GM21825 (cell line): Measurements from ENCODE around the gene SRM.
A peak's percentile ranks its signal among the peaks of the same experiment; 100 is the strongest.
"Not testable (repeated sequence)": the region's sequence is repeated elsewhere in the genome, so short reads cannot be mapped to it uniquely, and the experiment has no call there.

Experiments used
- ATAC-seq: cut with Tn5 transposase; IDR thresholded peaks from one replicate; pipeline ENCODE4 v1.9.1; 2021; ENCODE audit warnings: mild to moderate bottlenecking, moderate library complexity; ENCODE audit not compliant: unreplicated experiment

SRM gene

DNA sequence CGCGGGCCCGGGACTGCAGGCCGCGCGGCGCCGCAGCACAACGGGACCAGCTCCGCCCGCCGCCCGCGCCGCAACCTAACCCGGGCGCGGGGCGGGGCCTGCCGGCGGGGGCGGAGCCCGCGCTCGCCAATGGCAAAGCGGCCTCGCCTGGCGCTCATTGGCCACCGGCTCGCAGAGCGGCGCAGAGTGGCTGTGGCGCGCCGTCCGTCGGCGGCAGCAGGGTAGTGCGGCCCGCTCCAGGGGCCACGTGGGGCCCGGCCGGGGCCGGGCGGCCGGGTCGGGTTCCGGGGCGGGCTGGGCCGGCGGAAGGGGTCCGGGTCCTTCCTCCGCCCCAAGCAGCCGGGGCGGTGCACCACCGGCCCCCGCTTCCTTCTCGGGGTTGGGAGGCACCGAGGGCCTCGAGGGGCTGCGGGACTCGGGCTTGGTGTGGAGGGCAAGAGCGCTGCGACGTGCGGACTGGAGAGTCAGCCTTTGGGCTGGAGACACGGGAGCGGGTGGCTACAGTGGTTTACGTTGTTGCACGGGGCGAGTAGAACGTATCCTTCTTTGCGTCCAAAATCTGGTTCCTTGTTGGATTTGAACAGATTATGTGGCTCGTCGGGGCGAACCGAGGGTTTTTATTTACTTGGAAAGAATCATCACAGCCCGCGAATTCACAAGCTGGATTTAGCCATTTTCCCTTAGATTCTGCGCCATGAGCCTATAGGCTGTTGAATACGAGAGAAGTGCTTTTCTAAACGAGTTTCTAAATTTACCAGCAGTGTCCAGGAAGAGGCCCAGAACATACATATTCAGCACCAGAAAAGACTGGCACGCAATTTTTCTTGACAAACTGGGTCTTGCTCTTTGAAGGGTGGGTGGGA lies at the start of gene SRM:
TSS of gene SRM (minus strand) at position 51 of the 863 bp plus-strand sequence. CDS start 75 bp downstream, outside the sequence.
- peak; percentile 91 for ATAC-seq

DNA sequence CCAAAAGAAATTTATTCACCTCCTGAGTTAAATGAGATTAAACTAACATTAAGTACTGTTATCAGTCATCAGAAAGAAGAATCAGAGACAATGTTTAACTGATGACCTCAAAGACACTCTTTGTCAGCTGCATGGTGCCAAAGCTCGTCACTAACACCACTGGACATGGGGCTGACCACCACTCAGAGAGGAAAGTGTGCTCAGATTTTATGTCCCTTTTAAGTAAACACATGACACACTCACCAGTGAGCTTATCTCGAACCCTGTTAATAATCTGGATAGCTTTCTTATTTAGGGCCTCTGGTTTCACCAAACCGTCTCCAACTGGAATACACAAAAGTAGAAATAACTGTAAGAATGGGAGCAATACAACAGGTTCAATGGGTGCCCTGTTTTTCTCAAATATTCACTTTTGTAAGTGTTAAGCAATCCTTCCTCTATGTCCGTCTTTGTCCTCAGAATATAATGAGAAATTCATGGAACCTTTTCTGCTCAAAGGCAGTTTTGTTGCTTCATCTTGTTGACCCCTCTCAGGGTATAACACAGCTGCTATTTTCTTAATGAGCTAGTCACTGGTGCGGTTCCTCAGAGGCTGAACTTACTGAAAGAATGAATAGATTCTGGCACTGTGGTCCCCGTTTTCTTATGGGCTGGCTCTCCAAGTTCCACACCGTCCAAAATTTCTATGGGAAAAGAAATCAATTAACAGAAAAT lies 49.4 kb upstream of the SRM start:
- no peak for ATAC-seq

DNA sequence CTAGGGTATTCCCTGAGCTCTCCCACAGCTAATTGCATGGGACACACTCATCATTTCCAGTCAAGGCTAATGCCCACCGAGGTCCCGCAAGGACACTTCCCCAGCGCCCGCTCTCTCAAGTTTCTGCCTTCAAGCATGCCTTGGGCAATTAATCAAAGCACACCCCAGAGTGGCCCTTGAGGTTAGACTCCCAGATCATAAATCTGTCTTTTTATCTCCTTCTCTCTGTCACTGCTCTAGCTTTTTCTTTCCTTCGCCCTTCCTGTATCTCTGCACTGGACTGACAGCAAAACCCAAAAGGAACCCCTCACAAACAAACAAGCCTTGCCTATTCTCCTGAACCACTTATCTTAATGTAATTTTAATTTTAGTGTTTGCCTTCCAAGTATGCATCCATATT lies 47.8 kb upstream of the SRM start:
- no peak for ATAC-seq

DNA sequence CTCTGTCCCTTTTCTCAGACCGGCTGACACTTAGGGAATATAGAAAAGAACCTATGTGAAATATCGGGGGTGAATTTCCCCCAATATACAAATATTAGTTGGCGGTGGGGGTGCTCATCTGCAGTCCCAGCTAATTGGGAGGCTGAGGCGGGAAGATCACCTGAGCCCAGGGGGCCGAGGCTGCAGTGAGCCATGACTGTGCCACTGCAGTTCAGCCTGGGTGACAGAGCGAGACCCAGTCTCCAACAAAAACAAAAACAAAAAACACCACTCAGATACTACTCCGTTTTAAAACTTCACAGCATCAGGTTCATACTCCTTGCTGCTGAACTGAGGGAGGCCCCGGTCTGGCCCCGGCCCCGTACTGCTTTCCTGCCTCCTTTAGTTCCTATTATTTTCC lies 45.8 kb upstream of the SRM start:
- ATAC-seq = no peak

DNA sequence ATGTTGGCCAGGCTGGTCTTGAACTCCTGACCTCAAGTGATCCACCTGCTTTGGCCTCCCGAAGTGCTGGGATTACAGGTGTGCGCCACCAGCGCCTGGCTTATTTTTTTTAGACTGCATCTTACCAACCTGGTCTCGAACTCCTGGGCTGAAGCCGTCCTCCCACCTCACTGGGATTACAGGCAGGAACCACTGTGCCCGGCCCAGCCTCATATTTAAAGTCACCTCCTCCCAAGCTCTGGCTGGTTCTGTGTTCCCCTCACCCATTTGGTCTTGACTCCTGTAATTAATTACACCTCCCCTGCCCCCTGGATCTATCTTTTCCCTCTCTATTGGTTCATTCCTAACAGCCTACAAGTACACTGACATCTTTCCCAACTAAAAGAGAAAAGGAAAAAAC lies 41.5 kb upstream of the SRM start:
- no peak for ATAC-seq

DNA sequence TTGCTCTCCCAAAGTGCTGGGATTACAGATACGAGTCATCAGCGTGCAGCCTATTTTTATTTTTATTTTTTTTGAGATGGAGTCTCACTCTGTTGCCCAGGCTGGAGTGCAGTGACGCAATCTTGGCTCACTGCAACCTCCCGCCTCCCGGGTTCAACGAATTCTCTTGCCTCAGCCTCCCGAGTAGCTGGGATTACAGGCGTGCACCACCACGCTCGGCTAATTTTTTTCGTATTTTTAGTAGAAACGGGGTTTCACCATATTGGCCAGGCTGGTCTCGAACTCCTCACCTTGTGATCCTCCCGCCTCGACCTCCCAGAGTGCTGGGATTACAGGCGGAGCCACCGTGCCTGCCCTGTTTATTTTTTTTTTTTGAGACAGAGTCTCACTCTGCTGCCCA lies 41.0 kb upstream of the SRM start:
- ATAC-seq = not testable (repeated sequence)

DNA sequence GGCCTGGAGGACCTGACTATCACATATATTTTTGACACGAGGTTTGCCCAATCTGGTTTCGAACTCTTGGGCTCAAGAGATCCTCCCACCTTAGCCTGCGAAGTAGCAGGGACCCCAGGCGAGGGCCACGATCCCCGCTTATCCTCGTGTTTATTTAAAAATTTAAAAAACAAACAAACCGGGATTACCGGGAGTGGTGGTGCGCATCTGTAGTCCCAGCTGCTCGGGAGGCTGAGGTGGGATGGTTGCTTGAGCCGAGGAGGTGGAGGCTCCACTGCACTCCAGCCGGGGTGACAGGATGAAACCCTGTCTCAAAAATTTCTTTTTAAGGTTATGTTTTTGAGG lies 40.3 kb upstream of the SRM start:
- no peak for ATAC-seq

DNA sequence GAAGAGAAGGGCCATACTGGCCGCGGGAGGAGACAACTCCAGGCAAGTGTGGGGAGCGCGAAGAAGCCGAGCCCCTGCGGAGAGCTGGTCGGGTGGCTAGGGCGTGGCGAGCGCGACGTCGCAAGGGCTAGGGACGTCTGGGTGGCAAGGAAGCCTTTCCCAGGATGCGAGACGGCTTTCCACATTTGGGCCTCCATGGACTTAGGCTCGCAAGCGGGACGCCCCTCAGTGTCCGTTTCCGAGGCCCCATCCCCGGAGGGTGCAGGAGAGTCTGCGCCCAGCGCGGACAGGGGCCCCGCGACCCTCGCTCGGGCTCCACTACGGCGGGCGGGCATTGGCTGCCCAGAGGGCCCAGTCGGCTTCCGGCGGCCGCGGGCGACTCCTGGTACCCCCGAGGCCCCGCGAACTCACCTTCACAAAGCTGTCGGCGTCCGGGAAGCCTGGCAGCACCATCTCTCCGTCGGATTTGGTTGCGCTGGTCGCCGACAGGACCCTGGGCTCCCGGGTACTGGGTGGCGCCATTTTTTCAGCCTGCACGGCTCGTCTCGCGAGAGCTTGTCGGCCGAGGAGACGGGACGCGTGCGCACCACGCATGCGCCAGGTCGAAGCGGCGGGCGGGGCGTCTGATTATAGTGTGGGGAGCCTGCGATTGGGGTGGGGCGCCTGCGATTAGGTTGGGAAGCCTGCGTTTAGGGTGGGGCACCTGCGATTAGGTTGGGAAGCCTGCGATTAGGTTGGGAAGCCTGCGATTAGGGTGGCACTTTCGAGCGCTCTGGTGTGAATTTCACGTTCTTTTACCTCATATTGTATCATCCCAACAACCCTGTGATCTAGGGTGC lies 39.7 kb upstream of the SRM start, which contains the start of gene EXOSC10:
TSS of gene EXOSC10 (minus strand) at position 560 of the 839 bp plus-strand sequence. CDS start at position 522, 38 bp downstream.
- peak; percentile 91 for ATAC-seq

DNA sequence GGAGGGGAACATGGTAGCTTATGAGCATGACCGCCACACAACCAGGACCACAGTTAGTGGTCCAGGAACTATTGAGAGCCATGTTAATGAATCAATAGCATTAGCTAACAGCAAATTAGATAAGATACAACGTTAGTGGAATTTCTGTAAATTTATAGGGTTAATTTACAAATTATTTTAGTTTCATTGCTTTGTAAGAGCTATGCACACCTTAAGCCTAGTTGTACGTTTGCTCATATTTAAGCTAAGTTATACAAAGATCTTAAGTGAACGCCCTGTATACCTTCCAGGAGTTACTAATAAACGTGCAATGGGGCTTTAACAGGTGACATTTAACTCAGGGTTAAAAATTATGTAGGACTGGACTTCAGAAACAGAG lies 39.1 kb upstream of the SRM start:
- no peak for ATAC-seq

DNA sequence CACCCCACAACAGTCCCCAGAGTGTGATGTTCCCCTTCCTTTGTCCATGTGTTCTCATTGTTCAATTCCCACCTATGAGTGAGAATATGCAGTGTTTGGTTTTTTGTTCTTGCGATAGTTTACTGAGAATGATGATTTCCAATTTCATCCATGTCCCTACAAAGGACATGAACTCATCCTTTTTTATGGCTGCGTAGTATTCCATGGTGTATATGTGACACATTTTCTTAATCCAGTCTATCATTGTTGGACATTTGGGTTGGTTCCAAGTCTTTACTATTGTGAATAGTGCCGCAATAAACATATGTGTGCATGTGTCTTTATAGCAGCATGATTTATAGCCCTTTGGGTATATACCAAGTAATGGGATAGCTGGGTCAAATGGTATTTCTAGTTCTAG lies 24.0 kb upstream of the SRM start:
- not testable (repeated sequence) for ATAC-seq

DNA sequence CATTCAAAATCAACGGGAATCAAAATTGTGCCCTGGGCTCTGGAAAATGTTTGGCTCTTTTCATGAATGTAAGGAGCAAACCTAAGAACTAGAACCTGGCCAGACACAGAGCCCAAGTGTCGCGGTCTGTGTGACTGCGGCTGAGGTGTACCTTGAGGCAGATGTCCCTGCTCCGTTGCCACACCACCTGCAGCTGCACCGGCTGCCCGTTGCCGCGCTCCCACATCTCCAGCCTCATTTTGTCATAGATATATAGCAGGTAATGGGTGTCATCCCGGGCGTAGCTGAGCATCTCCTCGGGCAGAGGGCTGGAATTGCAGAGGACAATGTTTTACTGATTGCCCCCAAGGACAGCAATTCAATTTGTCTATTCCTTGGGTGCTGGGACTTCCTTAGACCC lies 21.1 kb upstream of the SRM start:
- ATAC-seq = no peak

DNA sequence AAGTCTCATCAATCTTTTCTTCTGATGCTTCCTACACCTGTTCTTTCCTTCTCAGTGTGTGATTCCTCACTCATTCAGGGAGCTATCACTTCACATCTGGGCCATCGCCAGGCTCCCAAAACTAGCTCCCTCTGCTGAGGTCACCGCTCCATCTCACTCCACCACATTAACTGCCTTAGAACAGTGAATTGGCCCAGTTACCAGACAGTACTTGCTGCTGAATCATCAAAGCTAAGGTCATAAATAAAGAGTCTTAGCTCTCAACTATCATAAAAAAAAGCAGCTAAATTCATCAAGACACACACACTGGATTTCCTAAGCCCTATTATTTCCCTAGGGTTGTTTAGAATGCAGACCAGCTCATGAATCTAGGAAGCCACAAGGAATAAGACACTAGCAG lies 18.8 kb upstream of the SRM start:
- no peak for ATAC-seq

DNA sequence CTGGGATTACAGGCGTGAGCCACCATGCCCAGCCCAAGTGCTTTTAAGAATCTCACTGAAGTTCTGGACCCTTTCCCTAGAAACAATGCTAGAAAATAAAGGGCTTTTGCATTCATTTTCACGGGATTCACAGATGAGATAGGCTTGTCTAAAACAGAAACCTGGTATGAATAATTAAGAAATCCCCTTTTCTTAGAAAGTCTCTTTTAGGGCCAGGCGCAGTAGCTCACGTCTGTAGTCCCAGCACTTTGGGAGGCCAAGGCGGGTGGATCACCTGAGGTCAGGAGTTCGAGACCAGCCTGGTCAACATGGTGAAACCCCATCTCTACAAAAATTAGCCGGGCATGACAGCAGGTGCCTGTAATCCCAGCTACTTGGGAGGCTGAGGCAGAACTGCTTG lies 13.6 kb upstream of the SRM start:
- ATAC-seq = not testable (repeated sequence)

DNA sequence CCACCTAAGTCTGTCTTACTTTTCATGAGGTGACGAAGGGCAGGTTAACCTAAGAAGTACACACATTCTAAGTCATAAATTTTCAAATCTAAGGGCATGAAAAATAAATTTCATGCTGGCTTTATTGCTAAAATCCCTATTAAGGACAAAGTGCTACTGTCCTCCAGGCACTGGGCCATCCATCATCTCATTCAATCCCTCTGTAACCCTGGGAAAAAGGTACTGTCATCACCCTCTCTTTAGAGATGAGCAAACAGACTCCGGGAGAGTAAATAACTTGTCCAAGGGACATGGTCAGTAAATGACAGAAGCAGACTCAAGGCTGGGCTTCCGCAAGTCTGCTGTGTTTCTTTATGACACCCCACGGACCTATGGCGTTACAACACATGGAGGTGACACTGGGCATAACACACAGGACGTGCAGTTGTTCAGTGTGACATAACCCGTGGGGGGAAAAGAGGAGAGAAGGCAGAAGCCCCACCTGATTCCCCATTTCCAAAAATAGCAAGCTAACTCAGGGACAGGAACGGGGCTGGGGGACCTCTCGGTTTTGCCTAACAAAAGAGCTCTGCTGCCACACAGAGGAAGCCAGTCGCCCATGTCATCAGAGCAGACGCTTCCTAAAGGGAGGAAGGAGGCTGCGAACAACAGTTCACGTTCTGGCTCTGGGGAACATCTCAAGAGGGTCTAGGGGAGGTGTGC lies 12.5 kb upstream of the SRM start:
- ATAC-seq = no peak

DNA sequence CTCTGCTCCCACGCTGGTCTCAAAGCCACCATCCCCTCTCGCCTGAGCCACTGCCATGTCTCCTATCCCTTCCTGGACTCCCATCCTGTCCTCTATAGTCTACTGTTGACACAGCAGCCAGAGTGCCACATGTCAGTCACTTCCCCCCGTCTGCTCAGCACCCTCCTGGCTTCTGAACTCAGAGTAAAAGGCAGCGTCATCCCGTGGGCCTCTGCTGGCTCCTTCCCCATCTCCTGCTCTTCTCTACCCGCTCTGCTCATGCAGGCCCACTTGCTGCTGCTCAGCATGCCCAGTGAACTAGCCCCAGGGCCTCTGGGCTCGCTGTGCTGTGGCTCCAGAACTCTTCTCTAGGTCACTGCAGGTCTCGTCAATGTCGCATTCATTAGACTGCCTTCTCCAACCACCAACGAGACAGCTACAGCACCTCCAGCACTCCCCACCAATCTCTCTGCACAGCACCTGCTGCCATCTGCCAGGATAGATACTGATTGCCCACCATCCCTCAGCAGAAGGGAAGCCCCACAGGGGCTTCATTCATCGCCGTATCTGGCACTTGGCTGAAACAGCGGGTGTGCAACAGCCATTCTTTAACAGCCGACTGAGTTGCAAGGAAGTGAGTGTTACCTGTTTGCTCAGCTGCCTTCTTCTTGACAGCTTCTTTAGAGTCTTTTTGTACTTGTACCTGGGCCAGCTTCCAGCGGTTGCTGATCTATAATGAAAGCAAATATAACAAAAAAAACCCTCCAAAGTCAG lies 11.8 kb upstream of the SRM start:
- no peak for ATAC-seq

DNA sequence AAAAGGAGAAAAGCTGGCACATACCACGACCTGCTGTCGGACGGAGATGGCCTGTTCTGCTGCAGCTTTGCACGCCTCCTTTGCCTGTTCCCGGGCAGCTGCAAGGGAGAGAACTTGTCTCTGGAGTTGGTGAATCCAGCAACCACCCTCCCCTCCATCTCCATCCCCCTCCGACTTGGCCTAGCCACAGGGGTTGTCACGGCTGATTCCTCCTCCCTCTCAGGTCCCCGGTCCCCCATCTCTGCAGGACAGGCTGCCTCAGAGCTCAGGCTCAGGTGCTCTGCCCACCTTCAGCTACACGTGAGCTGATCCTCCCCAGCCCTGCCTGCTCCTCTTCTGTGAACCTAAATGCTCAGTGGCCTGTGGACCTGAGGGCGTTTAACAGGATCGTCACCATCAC lies 11.1 kb upstream of the SRM start:
- ATAC-seq = no peak

DNA sequence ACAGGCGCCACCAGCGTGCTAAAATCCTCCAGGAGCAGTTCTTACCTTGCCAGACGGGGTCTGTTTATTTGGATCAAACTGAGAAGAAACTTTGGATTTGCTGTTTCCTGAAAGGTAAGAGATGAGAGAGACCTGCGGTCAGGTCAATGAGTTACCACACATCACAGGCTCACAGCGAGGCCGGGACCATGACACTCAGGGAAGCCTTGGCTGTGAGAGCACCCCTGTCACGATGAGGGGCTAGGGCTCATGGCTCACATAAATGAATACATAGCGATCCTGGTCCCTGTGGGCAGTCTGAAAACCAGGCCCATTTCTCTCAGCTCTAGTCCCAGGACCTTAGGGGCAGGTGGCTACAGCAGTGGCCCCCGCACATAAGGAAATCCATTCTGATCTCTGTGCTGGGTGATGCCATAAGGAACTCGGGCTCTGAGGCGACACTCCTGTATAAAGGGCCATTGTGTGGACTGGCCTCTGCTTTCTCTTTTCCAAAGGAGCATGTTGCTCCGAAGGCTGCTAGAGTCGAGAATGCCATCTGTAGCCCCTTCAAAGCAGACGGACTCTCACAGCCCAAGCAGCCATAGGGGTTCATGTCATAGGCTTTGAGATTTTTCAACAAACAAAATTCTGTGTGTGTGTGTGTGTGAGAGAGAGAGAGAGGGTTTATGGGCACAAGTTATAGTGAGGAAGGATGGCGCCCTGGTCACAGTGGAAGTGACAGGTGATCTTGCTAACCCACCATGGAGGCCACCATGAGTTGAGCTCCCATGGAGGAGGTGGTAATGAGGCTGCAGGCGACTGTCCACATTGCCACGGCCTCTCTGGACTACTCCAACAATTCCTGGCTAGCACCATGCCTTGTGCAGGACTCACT lies 9.0 kb upstream of the SRM start:
- no peak for ATAC-seq

DNA sequence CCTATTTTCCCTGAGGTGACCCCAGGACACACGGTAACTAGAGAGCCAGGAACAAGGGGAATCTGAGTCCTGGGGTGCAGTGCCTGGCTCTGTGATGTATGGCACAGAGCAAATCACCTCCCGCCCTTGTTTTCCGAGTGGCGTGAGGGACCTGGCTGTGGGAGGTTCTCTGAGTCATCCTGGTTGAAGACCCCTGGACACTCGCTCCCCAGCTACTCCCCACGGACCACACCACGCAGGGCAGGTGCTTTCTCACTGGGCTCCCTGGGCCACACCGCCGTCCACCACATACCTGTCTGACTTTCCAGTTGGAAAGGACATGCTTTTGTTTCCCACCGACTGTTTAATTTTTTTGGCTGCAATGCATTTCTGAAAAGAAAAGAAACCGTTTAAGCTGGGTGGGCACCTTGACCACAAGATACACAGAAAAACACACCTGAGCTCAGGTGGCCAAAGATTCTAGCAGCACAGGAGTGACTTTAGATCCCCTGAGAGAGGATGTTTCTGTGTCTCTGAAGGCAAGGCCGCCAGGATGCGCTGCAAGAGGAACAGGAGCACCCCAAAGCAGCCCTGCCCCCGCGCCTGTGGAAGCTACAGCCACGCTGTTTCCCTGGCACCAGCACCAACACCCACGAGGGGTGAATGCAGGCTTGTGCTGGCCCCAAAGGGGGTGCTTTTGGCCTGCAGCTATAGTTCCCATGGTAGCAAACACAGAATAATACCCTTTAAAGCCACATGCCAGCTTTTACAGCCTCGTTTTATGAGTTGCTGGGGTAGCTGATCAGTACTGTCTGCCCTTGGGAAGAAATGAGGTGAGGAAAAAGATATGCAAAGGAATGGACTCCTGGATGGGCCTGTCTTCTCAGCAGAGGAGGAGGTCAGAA lies 8.1 kb upstream of the SRM start:
- no peak for ATAC-seq
